Osteocyte (in vitro differentiated cells): Measurements from ENCODE around the gene PLA2G3. TPM values are rescaled to one million over a fixed set of nuclear protein-coding genes. Genes with fewer than 3 reads are reported as not detected.
"Not testable (repeated sequence)": the region's sequence is repeated elsewhere in the genome, so short reads cannot be mapped to it uniquely, and the experiment has no call there.

Experiments used
- DNase-seq: peaks from one replicate; pipeline ENCODE4 v3.0.0; 2021; ENCODE audit warnings: mixed read lengths; ENCODE audit not compliant: unreplicated experiment; ENCODE audit errors: extremely low spot score
- H3K27ac Mint-ChIP-seq: one replicate; pipeline ENCODE4 v1.8.0; 2021; ENCODE audit warnings: mild to moderate bottlenecking, mixed read lengths; ENCODE audit not compliant: unreplicated experiment
- H3K27me3 Mint-ChIP-seq: one replicate; pipeline ENCODE4 v1.8.0; 2021; ENCODE audit warnings: mixed read lengths; ENCODE audit not compliant: unreplicated experiment
- H3K36me3 Mint-ChIP-seq: one replicate; pipeline ENCODE4 v1.8.0; 2021; ENCODE audit warnings: mixed read lengths; ENCODE audit not compliant: unreplicated experiment
- H3K4me1 Mint-ChIP-seq: one replicate; pipeline ENCODE4 v1.8.0; 2021; ENCODE audit warnings: mixed read lengths; ENCODE audit not compliant: unreplicated experiment
- H3K4me3 Mint-ChIP-seq: one replicate; pipeline ENCODE4 v1.8.0; 2021; ENCODE audit warnings: mild to moderate bottlenecking, moderate library complexity, mixed read lengths; ENCODE audit not compliant: unreplicated experiment
- H3K9me3 Mint-ChIP-seq: one replicate; pipeline ENCODE4 v1.8.0; 2021; ENCODE audit warnings: mixed read lengths; ENCODE audit not compliant: unreplicated experiment
- CTCF ChIP-seq: fragments of 200-600 bp; sonication (generic); IDR thresholded peaks from 2 replicates; pipeline ENCODE4 v1.5.0; 2021; ENCODE audit warnings: antibody characterized with exemption, mild to moderate bottlenecking, moderate library complexity
- total RNA-seq: library from RNA; stranded (reverse); gene quantifications from 2 replicates; pipeline ENCODE4 v1.2.1, GENCODE V29; 2021

Gene PLA2G3
- total RNA-seq, 1 donor from 2014 or later: not detected

- DNase-seq: no peak
- Mint-ChIP-seq H3K4me3 (no peak overlapping the region), H3K9me3 (no peaks in the 10 kb centered on the region), H3K27ac (no peak overlapping the region), H3K36me3 (peaks cover 8% of the 10 kb centered on the region), H3K27me3 (no peaks in the 10 kb centered on the region), H3K4me1 (peaks cover 6% of the 10 kb centered on the region)
- no peak for TF ChIP-seq CTCF
Measured at GRCh38 chr22:31179345-31179744, 39.0 kb upstream of the PLA2G3 start.

- Mint-ChIP-seq H3K27ac (no peak overlapping the region), H3K27me3 (no peaks in the 10 kb centered on the region), H3K4me3 (no peak overlapping the region), H3K36me3 (peaks cover 8% of the 10 kb centered on the region), H3K4me1 (peaks cover 7% of the 10 kb centered on the region), H3K9me3 (no peaks in the 10 kb centered on the region)
- no peak for TF ChIP-seq CTCF
- no peak for DNase-seq
Measured at GRCh38 chr22:31178859-31179258, 38.6 kb upstream of the PLA2G3 start.

- Mint-ChIP-seq H3K27ac (peak overlapping the region; percentile 41), H3K27me3 (no peaks in the 10 kb centered on the region), H3K4me1 (peaks cover 19% of the 10 kb centered on the region), H3K4me3 (no peak overlapping the region), H3K36me3 (peaks cover 8% of the 10 kb centered on the region), H3K9me3 (no peaks in the 10 kb centered on the region)
- no peak for TF ChIP-seq CTCF
- no peak for DNase-seq
Measured at GRCh38 chr22:31177420-31178162, 37.3 kb upstream of the PLA2G3 start.

GRCh38 chr22:31176923-31177322 is 36.6 kb upstream of the PLA2G3 start:
- no peak for TF ChIP-seq CTCF
- Mint-ChIP-seq H3K36me3 (peaks cover 8% of the 10 kb centered on the region), H3K4me1 (peaks cover 19% of the 10 kb centered on the region), H3K9me3 (no peaks in the 10 kb centered on the region), H3K4me3 (no peak overlapping the region), H3K27ac (peak overlapping the region; percentile 41), H3K27me3 (no peaks in the 10 kb centered on the region)
- DNase-seq: no peak

- no peak for DNase-seq
- peaks cover 23% of the 10 kb centered on the region for H3K4me1 Mint-ChIP-seq
- H3K4me3 Mint-ChIP-seq: no peak overlapping the region
- H3K27ac Mint-ChIP-seq: peak overlapping the region; percentile 68
- H3K27me3 Mint-ChIP-seq: no peaks in the 10 kb centered on the region
- peaks cover 3% of the 10 kb centered on the region for H3K36me3 Mint-ChIP-seq
- H3K9me3 Mint-ChIP-seq: no peaks in the 10 kb centered on the region
- TF ChIP-seq CTCF: no peak
Measured at GRCh38 chr22:31173386-31174145, 33.3 kb upstream of the PLA2G3 start.

GRCh38 chr22:31171734-31172133 is 31.4 kb upstream of the PLA2G3 start:
- H3K4me1 Mint-ChIP-seq: peaks cover 21% of the 10 kb centered on the region

More at GRCh38 chr22:31171734-31172133, 31.4 kb upstream of the PLA2G3 start:
- H3K27ac Mint-ChIP-seq, H3K4me3 Mint-ChIP-seq, H3K27me3 Mint-ChIP-seq, H3K9me3 Mint-ChIP-seq, DNase-seq, H3K36me3 Mint-ChIP-seq: not testable (repeated sequence)
